ENCODE data around the gene CFD. TPM values are rescaled to one million over a fixed set of nuclear protein-coding genes. Genes with fewer than 3 reads are reported as not detected.

Gene CFD
- total and polyA plus RNA-seq, 2 experiments from 2014 or later = 3.2 to 5.2 TPM

- peak overlapping the region; percentile 99 for H3K4me3 ChIP-seq
- TF ChIP-seq EZH2 (IDR thresholded peaks at IDR 0.05; ENCODE audit: insufficient read depth, poor library complexity, severe bottlenecking) (no peak), EZH2phosphoT487 (IDR thresholded peaks at IDR 0.05; ENCODE audit: insufficient read depth, low read depth) (no peak)
- 0 out of 2 replicates have a peak, but pooled peaks cover 3% of the 10 kb centered on the region for H3K4me1 ChIP-seq (ENCODE audit: insufficient read depth)
- H2AFZ ChIP-seq = peak overlapping the region; percentile 69
- no peaks in the 10 kb centered on the region for H3K36me3 ChIP-seq (ENCODE audit: low read depth)
- in situ Hi-C loops (cut with MboI) = no loop called here
- DNase-seq = peak; percentile 24
- H3K4me2 ChIP-seq (ENCODE audit: unreplicated experiment) = peak overlapping the region; percentile 68
- no peaks in the 10 kb centered on the region for H3K9me2 ChIP-seq (ENCODE audit: insufficient read depth)
- 3 to 4% methylated on average over 5 to 69 of the region's 69 CpGs for WGBS, 2 experiments (ENCODE audit: low coverage in 1 of 2, low lambda C conversion rate in 2 of 2, missing lambda C conversion rate in 2 of 2)
- H3K9me3 ChIP-seq (ENCODE audit: low read depth) = no peaks in the 10 kb centered on the region
- H3K27ac ChIP-seq = peak overlapping the region; percentile 20; the same call in 1 of the 2 replicates
- H3F3A ChIP-seq (ENCODE audit: insufficient read depth) = peaks cover 4% of the 10 kb centered on the region; the same call in 1 of the 2 replicates
- H3K9ac ChIP-seq = peak overlapping the region; percentile 93
- peaks cover 2% of the 10 kb centered on the region; the same call in 1 of the 2 replicates for H3K27me3 ChIP-seq (replicated peaks; ENCODE audit: insufficient read depth)
- no peaks in the 10 kb centered on the region for H4K20me1 ChIP-seq (ENCODE audit: insufficient read depth)
- peaks cover 62% of the 10 kb centered on the region for H3K79me2 ChIP-seq (ENCODE audit: insufficient read depth)
These were observed 53.0 kb downstream of the CFD start for GRCh38 chr19:912181-913079.

MicroRNAs encoded within 50 kb of the gene (microRNA counts, 767-probe panel; counts per million panel counts)
- 447 counts per million, percentile 86 among the panel's probes with 10 or more counts for microRNA hsa-miR-3187-3p

Small RNAs within 50 kb of the gene (microRNA-seq; reads per million reads assigned to microRNA genes)
- gene MIR3187 (ENCODE audit: borderline number of aligned reads) = 17.4 reads per million, percentile 26 among the genes with 10 or more reads in this experiment

Small RNAs within 50 kb of the gene (small RNA-seq; reads per million reads assigned to genes)
- gene MIR3187 (ENCODE audit: low read depth, low replicate concordance) = not detected
- not detected for gene RNU6-9 (ENCODE audit: low read depth, low replicate concordance)

Other genes starting within 250 kb of the CFD start
- gene POLRMT, start 226.1 kb upstream of the CFD start, total RNA-seq (2014; rRNA removed; shearing (Covaris generic)) = 36.2 and 48.8 TPM in 2 replicates
- gene POLRMT, start 226.1 kb upstream of the CFD start, polyA plus RNA-seq (2016; fragmentation: Nextera tagmentation; extraction: Ambion mirVana) = 21.8 and 23.6 TPM in 2 replicates
- gene FGF22, start 219.8 kb upstream of the CFD start, total RNA-seq (2014; rRNA removed; shearing (Covaris generic)) = 0.13 and 1.2 TPM in 2 replicates
- not detected in 2 replicates for gene FGF22, start 219.8 kb upstream of the CFD start, polyA plus RNA-seq (2016; fragmentation: Nextera tagmentation; extraction: Ambion mirVana)
- gene RNF126, start 196.4 kb upstream of the CFD start, total RNA-seq (2014; rRNA removed; shearing (Covaris generic)) = 71.3 and 72.4 TPM in 2 replicates
- 52.7 and 58.5 TPM in 2 replicates for gene RNF126, start 196.4 kb upstream of the CFD start, polyA plus RNA-seq (2016; fragmentation: Nextera tagmentation; extraction: Ambion mirVana)
- 97.3 and 100 TPM in 2 replicates for gene FSTL3, start 183.3 kb upstream of the CFD start, total RNA-seq (2014; rRNA removed; shearing (Covaris generic))
- gene FSTL3, start 183.3 kb upstream of the CFD start, polyA plus RNA-seq (2016; fragmentation: Nextera tagmentation; extraction: Ambion mirVana) = 39.2 and 41.4 TPM in 2 replicates
- not detected in 2 replicates for gene PRSS57, start 164.2 kb upstream of the CFD start, total RNA-seq (2014; rRNA removed; shearing (Covaris generic))
- not detected in 2 replicates for gene PRSS57, start 164.2 kb upstream of the CFD start, polyA plus RNA-seq (2016; fragmentation: Nextera tagmentation; extraction: Ambion mirVana)
- gene PALM, start 150.7 kb upstream of the CFD start, total RNA-seq (2014; rRNA removed; shearing (Covaris generic)) = 2.5 and 2.7 TPM in 2 replicates
- gene PALM, start 150.7 kb upstream of the CFD start, polyA plus RNA-seq (2016; fragmentation: Nextera tagmentation; extraction: Ambion mirVana) = 0.32 and 0.36 TPM in 2 replicates
- gene MISP, start 108.6 kb upstream of the CFD start, total RNA-seq (2014; rRNA removed; shearing (Covaris generic)) = not detected in 2 replicates
- gene MISP, start 108.6 kb upstream of the CFD start, polyA plus RNA-seq (2016; fragmentation: Nextera tagmentation; extraction: Ambion mirVana) = 0.13 TPM in 1 of 2 replicates, not detected in the other
- 175 and 194 TPM in 2 replicates for gene PTBP1, start 62.2 kb upstream of the CFD start, total RNA-seq (2014; rRNA removed; shearing (Covaris generic))
- gene PTBP1, start 62.2 kb upstream of the CFD start, polyA plus RNA-seq (2016; fragmentation: Nextera tagmentation; extraction: Ambion mirVana) = 157 and 160 TPM in 2 replicates
- gene PLPPR3, start 37.7 kb upstream of the CFD start, total RNA-seq (2014; rRNA removed; shearing (Covaris generic)) = 0.32 TPM in 1 of 2 replicates, not detected in the other
- not detected in 2 replicates for gene PLPPR3, start 37.7 kb upstream of the CFD start, polyA plus RNA-seq (2016; fragmentation: Nextera tagmentation; extraction: Ambion mirVana)
- gene AZU1, start 31.8 kb upstream of the CFD start, total RNA-seq (2014; rRNA removed; shearing (Covaris generic)) = not detected in 2 replicates
- not detected in 2 replicates for gene AZU1, start 31.8 kb upstream of the CFD start, polyA plus RNA-seq (2016; fragmentation: Nextera tagmentation; extraction: Ambion mirVana)
- gene PRTN3, start 18.7 kb upstream of the CFD start, total RNA-seq (2014; rRNA removed; shearing (Covaris generic)) = not detected in 2 replicates
- not detected in 2 replicates for gene PRTN3, start 18.7 kb upstream of the CFD start, polyA plus RNA-seq (2016; fragmentation: Nextera tagmentation; extraction: Ambion mirVana)
- 1.4 TPM in 1 of 2 replicates, not detected in the other for gene ELANE, start 7.4 kb upstream of the CFD start, total RNA-seq (2014; rRNA removed; shearing (Covaris generic))
- gene ELANE, start 7.4 kb upstream of the CFD start, polyA plus RNA-seq (2016; fragmentation: Nextera tagmentation; extraction: Ambion mirVana) = 0.20 and 0.34 TPM in 2 replicates
- gene MED16, start 33.5 kb downstream of the CFD start, total RNA-seq (2014; rRNA removed; shearing (Covaris generic)) = 20.9 and 26.6 TPM in 2 replicates
- 66.5 and 66.9 TPM in 2 replicates for gene MED16, start 33.5 kb downstream of the CFD start, polyA plus RNA-seq (2016; fragmentation: Nextera tagmentation; extraction: Ambion mirVana)
- not detected in 2 replicates for gene RNU6-9, start 33.8 kb downstream of the CFD start, total RNA-seq (2014; rRNA removed; shearing (Covaris generic))
- gene RNU6-9, start 33.8 kb downstream of the CFD start, polyA plus RNA-seq (2016; fragmentation: Nextera tagmentation; extraction: Ambion mirVana) = not detected in 2 replicates
- gene R3HDM4, start 53.6 kb downstream of the CFD start, total RNA-seq (2014; rRNA removed; shearing (Covaris generic)) = 41.6 and 50.9 TPM in 2 replicates
- 52.7 and 58.1 TPM in 2 replicates for gene R3HDM4, start 53.6 kb downstream of the CFD start, polyA plus RNA-seq (2016; fragmentation: Nextera tagmentation; extraction: Ambion mirVana)
- not detected in 2 replicates for gene KISS1R, start 57.7 kb downstream of the CFD start, total RNA-seq (2014; rRNA removed; shearing (Covaris generic))
- gene KISS1R, start 57.7 kb downstream of the CFD start, polyA plus RNA-seq (2016; fragmentation: Nextera tagmentation; extraction: Ambion mirVana) = not detected in 2 replicates
- gene ARID3A, start 66.4 kb downstream of the CFD start, total RNA-seq (2014; rRNA removed; shearing (Covaris generic)) = 6.7 and 8.5 TPM in 2 replicates
- gene ARID3A, start 66.4 kb downstream of the CFD start, polyA plus RNA-seq (2016; fragmentation: Nextera tagmentation; extraction: Ambion mirVana) = 2.4 and 2.8 TPM in 2 replicates
- 63.5 and 83.4 TPM in 2 replicates for gene WDR18, start 124.7 kb downstream of the CFD start, total RNA-seq (2014; rRNA removed; shearing (Covaris generic))
- gene WDR18, start 124.7 kb downstream of the CFD start, polyA plus RNA-seq (2016; fragmentation: Nextera tagmentation; extraction: Ambion mirVana) = 143 and 157 TPM in 2 replicates
- gene GRIN3B, start 140.8 kb downstream of the CFD start, total RNA-seq (2014; rRNA removed; shearing (Covaris generic)) = 0.25 and 0.54 TPM in 2 replicates
- not detected in 2 replicates for gene GRIN3B, start 140.8 kb downstream of the CFD start, polyA plus RNA-seq (2016; fragmentation: Nextera tagmentation; extraction: Ambion mirVana)
- 132 and 169 TPM in 2 replicates for gene TMEM259, start 161.5 kb downstream of the CFD start, total RNA-seq (2014; rRNA removed; shearing (Covaris generic))
- 76.7 and 79.7 TPM in 2 replicates for gene TMEM259, start 161.5 kb downstream of the CFD start, polyA plus RNA-seq (2016; fragmentation: Nextera tagmentation; extraction: Ambion mirVana)
- gene RNU6-2, start 161.9 kb downstream of the CFD start, total RNA-seq (2014; rRNA removed; shearing (Covaris generic)) = not detected in 2 replicates
- gene RNU6-2, start 161.9 kb downstream of the CFD start, polyA plus RNA-seq (2016; fragmentation: Nextera tagmentation; extraction: Ambion mirVana) = not detected in 2 replicates
- gene CNN2, start 166.9 kb downstream of the CFD start, total RNA-seq (2014; rRNA removed; shearing (Covaris generic)) = 239 and 244 TPM in 2 replicates
- gene CNN2, start 166.9 kb downstream of the CFD start, polyA plus RNA-seq (2016; fragmentation: Nextera tagmentation; extraction: Ambion mirVana) = 400 and 415 TPM in 2 replicates
- 1.1 and 2.1 TPM in 2 replicates for gene ABCA7, start 180.4 kb downstream of the CFD start, total RNA-seq (2014; rRNA removed; shearing (Covaris generic))
- 1.7 and 2.6 TPM in 2 replicates for gene ABCA7, start 180.4 kb downstream of the CFD start, polyA plus RNA-seq (2016; fragmentation: Nextera tagmentation; extraction: Ambion mirVana)
- 1.5 and 6.3 TPM in 2 replicates for gene ARHGAP45, start 207.5 kb downstream of the CFD start, total RNA-seq (2014; rRNA removed; shearing (Covaris generic))
- gene ARHGAP45, start 207.5 kb downstream of the CFD start, polyA plus RNA-seq (2016; fragmentation: Nextera tagmentation; extraction: Ambion mirVana) = 3.2 and 3.5 TPM in 2 replicates
- gene POLR2E, start 235.7 kb downstream of the CFD start, total RNA-seq (2014; rRNA removed; shearing (Covaris generic)) = 172 and 233 TPM in 2 replicates
- 336 and 347 TPM in 2 replicates for gene POLR2E, start 235.7 kb downstream of the CFD start, polyA plus RNA-seq (2016; fragmentation: Nextera tagmentation; extraction: Ambion mirVana)
- 298 and 323 TPM in 2 replicates for gene GPX4, start 244.3 kb downstream of the CFD start, total RNA-seq (2014; rRNA removed; shearing (Covaris generic))
- 601 and 607 TPM in 2 replicates for gene GPX4, start 244.3 kb downstream of the CFD start, polyA plus RNA-seq (2016; fragmentation: Nextera tagmentation; extraction: Ambion mirVana)

Measured in GM23248 (cell line).